GM12878 (cell line): ENCODE results near the gene NHS. TPM values are rescaled to one million over a fixed set of nuclear protein-coding genes. Genes with fewer than 3 reads are reported as not detected.

Source experiments
- ATAC-seq: fragments of 200-7000 bp; cut with Tn5 transposase; 3 replicates; pipeline ENCODE4 v1.9.1; 2020; ENCODE audit warnings: mild to moderate bottlenecking, moderate library complexity
- BruUV-seq: library from RNA; stranded (reverse); fragments of 400-500 nt; replicated peaks from 2 replicates; lab custom pipeline; 2021; lab: Mats Ljungman, UMichigan
- CTCF ChIA-PET: fragments of 300-600 bp; sonication (Branson Sonifier 250); formaldehyde crosslinking; extraction: SDS; loops from one replicate; lab custom pipeline; 2021; ENCODE audit warnings: inconsistent platforms; lab: Yijun Ruan, JAX
- POLR2A ChIA-PET: fragments of 350-600 bp; formaldehyde crosslinking; extraction: SDS; loops from one replicate; lab custom pipeline; 2021; ENCODE audit warnings: inconsistent platforms; lab: Charles Lee
- RAD21 ChIA-PET: fragments of 300-600 bp; sonication (Branson Sonifier 250); formaldehyde crosslinking; loops from one replicate; lab custom pipeline; 2023; ENCODE audit warnings: antibody characterized with exemption; ENCODE audit not compliant: unreplicated experiment; lab: Charles Lee
- SMC1A ChIA-PET: fragments of 300-600 bp; sonication (Branson Sonifier 250); formaldehyde crosslinking; loops from one replicate; lab custom pipeline; 2023; ENCODE audit not compliant: unreplicated experiment, uncharacterized antibody; lab: Charles Lee
- DNase-seq: peaks from one replicate; pipeline ENCODE4 v3.0.0-alpha.2; 2011; ENCODE audit warnings: low read depth, low spot score
- FAIRE-seq: peaks from 3 replicates; lab custom pipeline; 2011; peaks lifted over from hg19 to GRCh38; lab: Jason Lieb, UNC
- H2AFZ ChIP-seq: 2 replicates; pipeline ENCODE4 v1.6.0; 2011; ENCODE audit warnings: low read depth, low read length, control low read depth; ENCODE audit not compliant: control insufficient read depth
- H3K27ac ChIP-seq: 2 replicates; pipeline ENCODE4 v1.5.1; 2011; ENCODE audit warnings: control low read depth; ENCODE audit not compliant: control insufficient read depth, insufficient read depth
- H3K27me3 ChIP-seq, 2 experiments: replicated peaks in 1 of 2; 2 replicates each; pipeline versions ENCODE4 v1.6.0 to v1.6.1; 2011; ENCODE audit warnings: low read length in 1 of 2; ENCODE audit not compliant: control insufficient read depth in 2 of 2, insufficient read depth in 2 of 2
- H3K36me3 ChIP-seq, 2 experiments: 2 replicates each; pipeline ENCODE4 v1.5.1; 2011; ENCODE audit warnings: low read length in 1 of 2; ENCODE audit not compliant: control insufficient read depth in 2 of 2, insufficient read depth in 2 of 2
- H3K4me1 ChIP-seq: 2 replicates; pipeline ENCODE4 v1.6.1; 2011; ENCODE audit warnings: mild to moderate bottlenecking, low read length, moderate library complexity, mixed read lengths; ENCODE audit not compliant: control insufficient read depth, insufficient read depth
- H3K4me2 ChIP-seq: 2 replicates; pipeline ENCODE4 v1.6.0; 2011; ENCODE audit warnings: control low read depth; ENCODE audit not compliant: control insufficient read depth, insufficient read depth
- H3K4me3 ChIP-seq: fragments of 200-600 bp; sonication (generic); 2 replicates; pipeline ENCODE4 v1.5.1; 2016
- H3K79me2 ChIP-seq: 2 replicates; pipeline ENCODE4 v1.6.0; 2011; ENCODE audit warnings: low read length; ENCODE audit not compliant: control insufficient read depth, insufficient read depth
- H3K9ac ChIP-seq: 2 replicates; pipeline ENCODE4 v1.8.0; 2011; ENCODE audit warnings: low read length, control low read depth, mixed read lengths; ENCODE audit not compliant: control insufficient read depth, insufficient read depth
- H3K9me3 ChIP-seq: replicated peaks from 3 replicates; pipeline ENCODE4 v1.5.1; 2011; ENCODE audit warnings: mild to moderate bottlenecking, low read length; ENCODE audit not compliant: control insufficient read depth, insufficient read depth
- H4K20me1 ChIP-seq: 2 replicates; pipeline ENCODE4 v1.6.0; 2011; ENCODE audit not compliant: control insufficient read depth, insufficient read depth
- MEF2A ChIP-seq: IDR thresholded peaks from 2 replicates; pipeline ENCODE4 v1.6.1; 2011; ENCODE audit warnings: low read depth, mild to moderate bottlenecking, low read length, moderate library complexity; ENCODE audit not compliant: insufficient read depth
- PKNOX1 ChIP-seq: fragments of 450-650 bp; IDR thresholded peaks from 2 replicates; pipeline ENCODE4 v1.6.1; 2016; ENCODE audit warnings: mild to moderate bottlenecking
- RAD51 ChIP-seq: fragments of 450-650 bp; IDR thresholded peaks from 2 replicates; pipeline ENCODE4 v1.6.1; 2016; ENCODE audit warnings: moderate library complexity, mild to moderate bottlenecking, inconsistent platforms
- SKIL ChIP-seq: fragments of 450-650 bp; IDR thresholded peaks from 2 replicates; pipeline ENCODE4 v1.6.1; 2017; ENCODE audit warnings: mild to moderate bottlenecking, low read depth, inconsistent platforms; ENCODE audit not compliant: poor library complexity, severe bottlenecking
- SUZ12 ChIP-seq: fragments of 200-600 bp; sonication (generic); IDR thresholded peaks from one replicate; pipeline ENCODE4 v1.6.1; 2018; ENCODE audit warnings: antibody characterized with exemption, mild to moderate bottlenecking; ENCODE audit not compliant: unreplicated experiment
- WGBS: methylation state at CpG from one replicate; pipeline ENCODE4 v1.1.6; 2016; ENCODE audit warnings: low lambda C conversion rate; ENCODE audit not compliant: insufficient replicate concordance, insufficient coverage; ENCODE audit errors: missing lambda C conversion rate; 5-methylcytosine and 5-hydroxymethylcytosine counted together
- in situ Hi-C: fragments of 300-500 bp; cut with MboI; formaldehyde crosslinking; loops from 9 replicates; pipeline ENCODE4 v1.14.3; 2018; ENCODE audit warnings: mixed read lengths
- intact Hi-C: fragments of 100-400 bp; cut with micrococcal nuclease; formaldehyde crosslinking; loops from one replicate; pipeline ENCODE4 v1.14.2; 2022; ENCODE audit not compliant: unreplicated experiment
- polyA plus RNA-seq, 11 experiments: library from polyadenylated mRNA; depleted of rRNA in 4 of 11; unstranded in 6 of 11; stranded (reverse) in 5 of 11; fragments of >200 nt; fragmentation: Nextera tagmentation in 4 of 11; fragmentation: Illumina TruSeq in 1 of 11; extraction: Ambion mirVana in 4 of 11; extraction: Trizol in 1 of 11; gene quantifications; 1 replicate in 1 of 11; 2 replicates in 10 of 11; pipeline versions ENCODE4 v1.2.1 to v1.2.3, GENCODE V29; 2011 to 2016; ENCODE audit warnings: inconsistent platforms in 2 of 11, missing spikeins in 2 of 11, low read depth in 1 of 11
- total RNA-seq, 4 experiments: library from RNA; depleted of rRNA in 3 of 4; stranded (reverse); fragments of >200 nt in 3 of 4; fragmentation: Illumina TruSeq in 1 of 4; extraction: Trizol in 1 of 4; gene quantifications; 2 replicates each; pipeline versions ENCODE4 v1.2.1 to v1.2.3, GENCODE V29; 2013 to 2021

The NHS gene
- total and polyA plus RNA-seq, 10 of the 15 experiments (the other 5 are each of a cell fraction or from before 2014, with no cell fraction given): under 0.01 to 0.07 (median 0.03) TPM; not detected in 7

- no peak overlapping the region for H2AFZ ChIP-seq
- RAD21 ChIA-PET: no interaction called here
- H3K4me1 ChIP-seq: no peaks in the 10 kb centered on the region
- no peaks in the 10 kb centered on the region for H3K36me3 ChIP-seq
- BruUV-seq: no TSS peak
- intact Hi-C loops: no loop called here
- no peak overlapping the region for H3K27ac ChIP-seq
- no peaks in the 10 kb centered on the region for H4K20me1 ChIP-seq
- FAIRE-seq (no peak), ATAC-seq (no peak; the same call in 2 of the 3 replicates), DNase-seq (no peak)
- POLR2A ChIA-PET: no interaction called here
- H3K4me2 ChIP-seq: no peak overlapping the region
- SMC1A ChIA-PET: no interaction called here
- H3K4me3 ChIP-seq: no peak overlapping the region
- no peak overlapping the region for H3K9ac ChIP-seq
- CTCF ChIA-PET: no interaction called here
- no peak for TF ChIP-seq MEF2A
- no peak for TF ChIP-seq PKNOX1
- TF ChIP-seq SUZ12: no peak
- no peak for TF ChIP-seq RAD51
- no peak for TF ChIP-seq SKIL
- in situ Hi-C loops: no loop called here
- 8% methylated on average over 5 of the region's 5 CpGs for WGBS
- no peaks in the 10 kb centered on the region for H3K27me3 ChIP-seq
- no peaks in the 10 kb centered on the region for H3K9me3 ChIP-seq
- H3K79me2 ChIP-seq: no peaks in the 10 kb centered on the region
These were observed 260.2 kb downstream of the NHS start for GRCh38 chrX:17635231-17635630.
